ENCODE measurements around the gene JARID2. TPM values are rescaled to one million over a fixed set of nuclear protein-coding genes. Genes with fewer than 3 reads are reported as not detected.

Gene JARID2
- polyA plus RNA-seq, 1 donor (not counting 4 experiments of a cell fraction or from before 2014, with no cell fraction given): 11.0 TPM

DNA sequence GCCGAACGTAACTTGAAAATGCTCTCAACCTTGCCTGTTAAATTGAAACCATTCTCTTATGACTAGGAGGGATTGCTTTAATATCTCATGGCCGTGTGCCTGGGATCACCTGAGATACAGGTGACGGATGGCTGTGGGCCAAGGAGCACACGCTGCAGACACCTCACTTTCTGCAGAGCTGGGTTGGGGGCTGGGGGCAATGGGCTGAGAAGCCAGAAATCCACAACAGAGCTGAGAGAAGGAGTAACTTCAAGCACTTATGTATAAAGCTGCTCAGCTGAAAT lies 246.1 kb downstream of the JARID2 start:
- Histone ChIP-seq H3K79me2 (ENCODE audit: control insufficient read depth, insufficient read depth, low read length) (peaks cover 12% of the 10 kb centered on the region), H3K27ac (ENCODE audit: control insufficient read depth, insufficient read depth, low read length) (no peak overlapping the region), H3K4me2 (ENCODE audit: control insufficient read depth, extremely low read depth, insufficient read depth, low read depth, low read length) (no peak overlapping the region), H3K27me3 (ENCODE audit: control insufficient read depth, extremely low read depth, insufficient read depth, low read length) (no peaks in the 10 kb centered on the region), H3K9ac (ENCODE audit: control insufficient read depth, extremely low read depth, insufficient read depth, low read length) (no peak overlapping the region), H3K36me3 (ENCODE audit: control insufficient read depth in 2 of 2, extremely low read depth in 1 of 2, insufficient read depth in 2 of 2, low read length in 2 of 2) (peaks cover 26 to 36% of the 10 kb centered on the region in 2 experiments), H2AFZ (ENCODE audit: control insufficient read depth, low read length) (no peak overlapping the region), H3K9me3 (ENCODE audit: control insufficient read depth, low read depth, low read length) (no peaks in the 10 kb centered on the region), H4K20me1 (ENCODE audit: control insufficient read depth, extremely low read depth, insufficient read depth, low read length) (no peaks in the 10 kb centered on the region), H3K4me3 (ENCODE audit: control insufficient read depth in 2 of 3, extremely low read depth in 1 of 3, insufficient read depth in 2 of 3, low read depth in 1 of 3, low read length in 3 of 3) (no peak overlapping the region), H3K9me1 (ENCODE audit: control insufficient read depth, extremely low read depth, insufficient read depth, low read length) (no peaks in the 10 kb centered on the region), H3K4me1 (ENCODE audit: control insufficient read depth, extremely low read depth, insufficient read depth, low read length) (no peaks in the 10 kb centered on the region)
- no peak for TF ChIP-seq EZH2 (IDR thresholded peaks at IDR 0.05; ENCODE audit: low read length)
- TF ChIP-seq, protein P1, sequence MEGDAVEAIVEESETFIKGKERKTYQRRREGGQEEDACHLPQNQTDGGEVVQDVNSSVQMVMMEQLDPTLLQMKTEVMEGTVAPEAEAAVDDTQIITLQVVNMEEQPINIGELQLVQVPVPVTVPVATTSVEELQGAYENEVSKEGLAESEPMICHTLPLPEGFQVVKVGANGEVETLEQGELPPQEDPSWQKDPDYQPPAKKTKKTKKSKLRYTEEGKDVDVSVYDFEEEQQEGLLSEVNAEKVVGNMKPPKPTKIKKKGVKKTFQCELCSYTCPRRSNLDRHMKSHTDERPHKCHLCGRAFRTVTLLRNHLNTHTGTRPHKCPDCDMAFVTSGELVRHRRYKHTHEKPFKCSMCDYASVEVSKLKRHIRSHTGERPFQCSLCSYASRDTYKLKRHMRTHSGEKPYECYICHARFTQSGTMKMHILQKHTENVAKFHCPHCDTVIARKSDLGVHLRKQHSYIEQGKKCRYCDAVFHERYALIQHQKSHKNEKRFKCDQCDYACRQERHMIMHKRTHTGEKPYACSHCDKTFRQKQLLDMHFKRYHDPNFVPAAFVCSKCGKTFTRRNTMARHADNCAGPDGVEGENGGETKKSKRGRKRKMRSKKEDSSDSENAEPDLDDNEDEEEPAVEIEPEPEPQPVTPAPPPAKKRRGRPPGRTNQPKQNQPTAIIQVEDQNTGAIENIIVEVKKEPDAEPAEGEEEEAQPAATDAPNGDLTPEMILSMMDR (optimal IDR thresholded peaks at IDR 0.05 in 1 of 3, IDR thresholded peaks at IDR 0.05 in 1 of 3, conservative IDR thresholded peaks at IDR 0.05 in 1 of 3; ENCODE audit: extremely low read depth in 1 of 3, insufficient read depth in 2 of 3, low read length in 3 of 3): no peak
- dilution Hi-C loops (cut with MboI; ENCODE audit: extremely low pct_ligation_motif_present, low sequenced_read_pairs): no loop called here
- FAIRE-seq (no peak), DNase-seq (ENCODE audit: low read depth, low spot score) (no peak)

- Histone ChIP-seq H3K9ac (ENCODE audit: control insufficient read depth, extremely low read depth, insufficient read depth, low read length) (no peak overlapping the region), H3K4me1 (ENCODE audit: control insufficient read depth, extremely low read depth, insufficient read depth, low read length) (peaks cover 6% of the 10 kb centered on the region), H3K9me1 (ENCODE audit: control insufficient read depth, extremely low read depth, insufficient read depth, low read length) (no peaks in the 10 kb centered on the region), H3K36me3 (ENCODE audit: control insufficient read depth in 2 of 2, extremely low read depth in 1 of 2, insufficient read depth in 2 of 2, low read length in 2 of 2) (peaks cover 26 to 29% of the 10 kb centered on the region in 2 experiments), H3K27ac (ENCODE audit: control insufficient read depth, insufficient read depth, low read length) (no peak overlapping the region), H4K20me1 (ENCODE audit: control insufficient read depth, extremely low read depth, insufficient read depth, low read length) (peaks cover 4% of the 10 kb centered on the region), H3K79me2 (ENCODE audit: control insufficient read depth, insufficient read depth, low read length) (peaks cover 12% of the 10 kb centered on the region), H3K9me3 (ENCODE audit: control insufficient read depth, low read depth, low read length) (no peaks in the 10 kb centered on the region), H3K27me3 (ENCODE audit: control insufficient read depth, extremely low read depth, insufficient read depth, low read length) (no peaks in the 10 kb centered on the region), H3K4me3 (ENCODE audit: control insufficient read depth in 2 of 3, extremely low read depth in 1 of 3, insufficient read depth in 2 of 3, low read depth in 1 of 3, low read length in 3 of 3) (no peak overlapping the region), H3K4me2 (ENCODE audit: control insufficient read depth, extremely low read depth, insufficient read depth, low read depth, low read length) (no peak overlapping the region), H2AFZ (ENCODE audit: control insufficient read depth, low read length) (no peak overlapping the region)
- TF ChIP-seq, protein P1 (optimal IDR thresholded peaks at IDR 0.05 in 1 of 3, IDR thresholded peaks at IDR 0.05 in 1 of 3, conservative IDR thresholded peaks at IDR 0.05 in 1 of 3; ENCODE audit: extremely low read depth in 1 of 3, insufficient read depth in 2 of 3, low read length in 3 of 3): no peak
- no peak for TF ChIP-seq EZH2 (IDR thresholded peaks at IDR 0.05; ENCODE audit: low read length)
- FAIRE-seq (no peak), DNase-seq (ENCODE audit: low read depth, low spot score) (no peak)
- dilution Hi-C loops (cut with MboI; ENCODE audit: extremely low pct_ligation_motif_present, low sequenced_read_pairs): no loop called here
Measured at GRCh38 chr6:15493437-15494168, 247.7 kb downstream of the JARID2 start.

Data from keratinocyte (primary cell).